B cell (primary cell): Measurements from ENCODE around the gene PHACTR1. TPM values are rescaled to one million over a fixed set of nuclear protein-coding genes. Genes with fewer than 3 reads are reported as not detected.

Experiments
- ATAC-seq: fragments of 200-7000 bp; cut with Tn5 transposase; one replicate; pipeline ENCODE4 v1.10.0; 2021; ENCODE audit warnings: low read depth, mild to moderate bottlenecking, moderate number of reproducible peaks, moderate library complexity
- CTCF ChIA-PET: fragments of 350-600 bp; sonication (Branson Sonifier 250); formaldehyde crosslinking; loops from one replicate; lab custom pipeline; 2021; ENCODE audit warnings: antibody characterized with exemption, inconsistent platforms; lab: Charles Lee
- POLR2A ChIA-PET: fragments of 350-600 bp; sonication (Branson Sonifier 250); formaldehyde crosslinking; loops from one replicate; lab custom pipeline; 2021; ENCODE audit warnings: antibody characterized with exemption; lab: Charles Lee
- DNase-seq: peaks from one replicate; pipeline ENCODE4 v3.0.0; 2013
- H2AFZ ChIP-seq: 2 replicates; pipeline ENCODE4 v1.6.1; 2012; ENCODE audit warnings: mild to moderate bottlenecking, low read depth, low read length; ENCODE audit not compliant: insufficient read depth, poor library complexity, severe bottlenecking
- H3K27ac ChIP-seq, 2 donors: 1 replicate in 1 of 2; 2 replicates in 1 of 2; pipeline ENCODE4 v1.5.1; 2012 to 2013; ENCODE audit warnings: low read length in 2 of 2, mild to moderate bottlenecking in 2 of 2, moderate library complexity in 1 of 2
- H3K27me3 ChIP-seq, 4 experiments: fragments of 200-600 bp in 1 of 4; sonication (generic) in 1 of 4; replicated peaks in 1 of 4; 1 replicate in 2 of 4; 2 replicates in 2 of 4; pipeline versions ENCODE4 v1.6.1 to v1.7.0; 2013 to 2016; ENCODE audit warnings: low read length in 3 of 4, mild to moderate bottlenecking in 2 of 4, mixed read lengths in 1 of 4, moderate library complexity in 1 of 4; ENCODE audit not compliant: insufficient read depth in 4 of 4, control insufficient read depth in 3 of 4; ENCODE audit errors: control extremely low read depth in 1 of 4
- H3K36me3 ChIP-seq, 2 experiments: replicated peaks in 1 of 2; 1 replicate in 1 of 2; 2 replicates in 1 of 2; pipeline versions ENCODE4 v1.6.1 to v1.7.1; 2013; ENCODE audit warnings: low read length in 1 of 2; ENCODE audit not compliant: insufficient read depth in 2 of 2, control insufficient read depth in 1 of 2; ENCODE audit errors: control extremely low read depth in 1 of 2, extremely low read depth in 1 of 2
- H3K4me1 ChIP-seq, 2 donors: fragments of 200-600 bp in 1 of 2; sonication (generic) in 1 of 2; 1 replicate in 1 of 2; 2 replicates in 1 of 2; pipeline versions ENCODE4 v1.5.1 to v1.6.1; 2013 to 2017; ENCODE audit warnings: low read length in 2 of 2; ENCODE audit not compliant: control insufficient read depth in 2 of 2, insufficient read depth in 2 of 2
- H3K4me2 ChIP-seq: replicated peaks from 2 replicates; pipeline ENCODE3; 2012; ENCODE audit warnings: mild to moderate bottlenecking, low read depth, low read length; ENCODE audit not compliant: poor library complexity, severe bottlenecking
- H3K4me3 ChIP-seq, 5 experiments: fragments of 200-600 bp in 1 of 5; sonication (generic) in 1 of 5; 1 replicate in 3 of 5; 2 replicates in 2 of 5; pipeline versions ENCODE4 v1.5.1 to v1.7.0; 2011 to 2016; ENCODE audit warnings: low read length in 4 of 5, mild to moderate bottlenecking in 4 of 5, low read depth in 2 of 5, control low read depth in 1 of 5, moderate library complexity in 1 of 5; ENCODE audit not compliant: insufficient read depth in 1 of 5; ENCODE audit errors: control extremely low read depth in 1 of 5, extremely low read depth in 1 of 5
- H3K79me2 ChIP-seq: fragments of 200-600 bp; sonication (generic); one replicate; pipeline ENCODE4 v1.6.0; 2016; ENCODE audit warnings: low read length; ENCODE audit not compliant: control insufficient read depth, insufficient read depth
- H3K9ac ChIP-seq: fragments of 200-600 bp; sonication (generic); 2 replicates; pipeline ENCODE4 v1.6.1; 2017; ENCODE audit warnings: mild to moderate bottlenecking, low read length, moderate library complexity
- H3K9me3 ChIP-seq, 3 donors: one replicate each; pipeline versions ENCODE4 v1.6.1 to v1.7.1; 2013; ENCODE audit warnings: low read length in 2 of 3; ENCODE audit not compliant: control insufficient read depth in 2 of 3, insufficient read depth in 1 of 3; ENCODE audit errors: control extremely low read depth in 1 of 3
- H4K20me1 ChIP-seq: 2 replicates; pipeline ENCODE4 v1.6.0; 2012; ENCODE audit warnings: mild to moderate bottlenecking, low read length; ENCODE audit not compliant: insufficient read depth, control insufficient read depth, poor library complexity, severe bottlenecking
- H3K27ac Mint-ChIP-seq: one replicate; pipeline ENCODE4 v1.8.0; 2021; ENCODE audit warnings: mixed read lengths
- H3K27me3 Mint-ChIP-seq: one replicate; pipeline ENCODE4 v1.8.0; 2021; ENCODE audit warnings: mixed read lengths
- H3K4me1 Mint-ChIP-seq: one replicate; pipeline ENCODE4 v1.8.0; 2021; ENCODE audit warnings: mixed read lengths
- H3K4me3 Mint-ChIP-seq: one replicate; pipeline ENCODE4 v1.8.0; 2021; ENCODE audit warnings: mixed read lengths
- H3K9me3 Mint-ChIP-seq: one replicate; pipeline ENCODE4 v1.8.0; 2022; ENCODE audit warnings: mixed read lengths; ENCODE audit not compliant: insufficient read depth
- CTCF ChIP-seq: fragments of 200-600 bp; IDR thresholded peaks from one replicate; pipeline ENCODE4 v1.8.0; 2022; ENCODE audit warnings: antibody characterized with exemption, mild to moderate bottlenecking
- EZH2 ChIP-seq: IDR thresholded peaks from 2 replicates; pipeline ENCODE4 v1.6.1; 2012; ENCODE audit warnings: borderline replicate concordance, low read depth, mild to moderate bottlenecking, moderate library complexity, low read length; ENCODE audit not compliant: insufficient read depth, poor library complexity, severe bottlenecking
- WGBS: methylation state at CpG from one replicate; pipeline ENCODE4 v1.1.5; 2013; ENCODE audit warnings: missing lambda C conversion rate; ENCODE audit not compliant: insufficient coverage; 5-methylcytosine and 5-hydroxymethylcytosine counted together
- intact Hi-C: fragments of 100-400 bp; cut with micrococcal nuclease; formaldehyde crosslinking; loops from one replicate; pipeline ENCODE4 v1.10.0; 2022
- polyA plus RNA-seq: library from polyadenylated mRNA; depleted of rRNA; stranded (reverse); fragments of >200 nt; gene quantifications from 2 replicates; pipeline ENCODE4 v1.2.3, GENCODE V29; 2012
- total RNA-seq, 2 donors: library from RNA; stranded (reverse); fragments of 120-200 nt in 1 of 2; gene quantifications; 1 replicate in 1 of 2; 2 replicates in 1 of 2; pipeline versions ENCODE4 v1.2.3 to v1.2.4, GENCODE V29; 2013 to 2022

The PHACTR1 gene
- total and polyA plus RNA-seq, 2 donors (not counting 1 experiment from before 2014, with no cell fraction given), result 30.2 to 129 TPM

- no peak overlapping the region for H3K4me3 Mint-ChIP-seq
- Histone ChIP-seq H4K20me1 (no peaks in the 10 kb centered on the region), H3K4me2 (no peak overlapping the region), H3K9ac (no peak overlapping the region), H3K27ac (no peak overlapping the region), H3K9me3 (no peaks in the 10 kb centered on the region), H3K79me2 (no peaks in the 10 kb centered on the region), H3K36me3 (no peaks in the 10 kb centered on the region), H2AFZ (no peak overlapping the region), H3K27me3 (peaks cover 0 to 2% (median 0%) of the 10 kb centered on the region in 4 experiments), H3K4me3 (no peak overlapping the region), H3K4me1 (no peaks in the 10 kb centered on the region)
- intact Hi-C loops, result loop anchor here (5.0 kb wide), 1 partner anchor 367 kb away; no protein-coding TSS in a partner anchor
- ChIA-PET CTCF (interaction anchor here (1.6 to 9.0 kb wide), 3 partner anchors 389 to 425 kb away, joined by 3 to 109 read pairs (median 12); partner anchors contain the start of gene TBC1D7), POLR2A (no interaction called here)
- H3K27me3 Mint-ChIP-seq, result peaks cover 14% of the 10 kb centered on the region
- DNase-seq (no peak), ATAC-seq (no peak)
- no peaks in the 10 kb centered on the region for H3K9me3 Mint-ChIP-seq
- no peaks in the 10 kb centered on the region for H3K4me1 Mint-ChIP-seq
- H3K27ac Mint-ChIP-seq, result no peak overlapping the region
- TF ChIP-seq EZH2, result no peak
- TF ChIP-seq CTCF, result no peak
- WGBS, result 88% methylated on average over 4 of the region's 6 CpGs
Measured at GRCh38 chr6:12909833-12910232, 193.3 kb downstream of the PHACTR1 start.

DNA sequence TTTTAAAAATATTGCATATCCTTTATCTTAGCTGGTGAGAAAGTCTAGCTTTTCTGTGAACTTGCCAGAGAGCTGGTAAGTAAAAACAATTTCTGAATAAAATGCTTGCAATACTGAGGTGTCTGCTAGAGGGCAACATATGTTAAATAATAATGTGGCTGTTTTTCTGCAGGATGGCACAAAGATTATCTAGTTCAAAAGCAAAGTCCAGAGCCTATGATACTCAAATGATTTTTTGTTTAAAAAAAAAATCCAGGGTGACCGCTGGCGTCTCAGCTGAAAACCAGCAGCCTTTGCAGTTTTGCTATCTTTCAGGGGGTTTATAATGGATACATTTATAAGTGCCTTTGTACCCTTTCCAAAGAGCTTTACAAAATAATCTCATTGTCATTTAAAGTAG is 194.9 kb downstream of the PHACTR1 start:
- H4K20me1 ChIP-seq, result no peaks in the 10 kb centered on the region
- peak; percentile 42 for DNase-seq
- no CpG with 5 or more reads among the region's 2 CpGs for WGBS
- Mint-ChIP-seq H3K9me3 (no peaks in the 10 kb centered on the region), H3K4me3 (no peak overlapping the region), H3K27ac (no peak overlapping the region), H3K27me3 (peaks cover 9% of the 10 kb centered on the region), H3K4me1 (peaks cover 5% of the 10 kb centered on the region)
- CTCF ChIA-PET, result interaction anchor here (0.6 to 9.0 kb wide), 21 partner anchors 9 to 746 kb away, joined by 3 to 109 read pairs (median 4); partner anchors contain the start of gene TBC1D7
- H2AFZ ChIP-seq, result no peak overlapping the region
- POLR2A ChIA-PET, result no interaction called here
- H3K79me2 ChIP-seq, result no peaks in the 10 kb centered on the region
- no peak for TF ChIP-seq EZH2
- peak; percentile 60 for TF ChIP-seq CTCF
- no peaks in the 10 kb centered on the region for H3K36me3 ChIP-seq
- H3K27me3 ChIP-seq, result no peaks in the 10 kb centered on the region
- no peaks in the 10 kb centered on the region for H3K9me3 ChIP-seq
- intact Hi-C loops, result loop anchor here (5.0 kb wide), 1 partner anchor 366 kb away; no protein-coding TSS in a partner anchor
- ATAC-seq, result no peak
- H3K4me1 ChIP-seq, result peaks cover 0 to 5% of the 10 kb centered on the region in 2 donors
- H3K27ac ChIP-seq, result no peak overlapping the region
- H3K4me2 ChIP-seq, result no peak overlapping the region
- H3K9ac ChIP-seq, result no peak overlapping the region
- no peak overlapping the region for H3K4me3 ChIP-seq
